PC-9 (cell line): ENCODE measurements around the gene SNCB.

Source experiments
- EZH2 ChIP-seq: fragments of 200-600 bp; sonication (generic); IDR thresholded peaks from 2 replicates; pipeline ENCODE4 v1.8.0; 2017; ENCODE audit warnings: antibody characterized with exemption, low read depth
- TF ChIP-seq, protein P1 (sequence below): fragments of 200-600 bp; sonication (generic); conservative IDR thresholded peaks from 2 replicates; pipeline ENCODE4 v1.6.1; 2017; ENCODE audit warnings: mixed run types, antibody characterized with exemption, mild to moderate bottlenecking, moderate library complexity

DNA sequence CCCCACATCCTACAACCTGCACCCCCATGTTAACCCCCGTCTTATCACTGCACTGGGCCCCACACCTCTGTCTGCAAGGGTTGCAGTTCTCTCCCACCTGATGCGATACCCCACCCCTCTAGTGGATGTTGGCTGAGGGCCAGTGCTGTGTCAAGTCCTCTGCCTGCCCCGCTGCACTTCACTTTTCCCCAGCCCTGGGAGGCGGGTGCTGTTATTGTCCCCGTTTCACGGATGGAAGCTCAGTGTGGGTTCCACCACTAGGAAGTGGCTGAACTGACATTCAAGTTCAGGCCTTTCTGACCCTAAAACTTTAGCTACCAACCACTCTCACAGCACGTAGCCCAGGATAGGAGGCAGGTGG, 3.5 kb downstream of the SNCB start:
- TF ChIP-seq, protein P1, sequence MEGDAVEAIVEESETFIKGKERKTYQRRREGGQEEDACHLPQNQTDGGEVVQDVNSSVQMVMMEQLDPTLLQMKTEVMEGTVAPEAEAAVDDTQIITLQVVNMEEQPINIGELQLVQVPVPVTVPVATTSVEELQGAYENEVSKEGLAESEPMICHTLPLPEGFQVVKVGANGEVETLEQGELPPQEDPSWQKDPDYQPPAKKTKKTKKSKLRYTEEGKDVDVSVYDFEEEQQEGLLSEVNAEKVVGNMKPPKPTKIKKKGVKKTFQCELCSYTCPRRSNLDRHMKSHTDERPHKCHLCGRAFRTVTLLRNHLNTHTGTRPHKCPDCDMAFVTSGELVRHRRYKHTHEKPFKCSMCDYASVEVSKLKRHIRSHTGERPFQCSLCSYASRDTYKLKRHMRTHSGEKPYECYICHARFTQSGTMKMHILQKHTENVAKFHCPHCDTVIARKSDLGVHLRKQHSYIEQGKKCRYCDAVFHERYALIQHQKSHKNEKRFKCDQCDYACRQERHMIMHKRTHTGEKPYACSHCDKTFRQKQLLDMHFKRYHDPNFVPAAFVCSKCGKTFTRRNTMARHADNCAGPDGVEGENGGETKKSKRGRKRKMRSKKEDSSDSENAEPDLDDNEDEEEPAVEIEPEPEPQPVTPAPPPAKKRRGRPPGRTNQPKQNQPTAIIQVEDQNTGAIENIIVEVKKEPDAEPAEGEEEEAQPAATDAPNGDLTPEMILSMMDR, result no peak
- TF ChIP-seq EZH2, result no peak
